Upper lobe of left lung (tissue), 4 donors: Measurements from ENCODE around the gene ECSIT.

Experiments used
- EP300 ChIP-seq, 4 donors: sonication (generic); formaldehyde crosslinking; IDR thresholded peaks; one replicate each; pipeline ENCODE4 v1.5.1; 2017; ENCODE audit warnings: antibody characterized with exemption in 4 of 4, control low read depth in 2 of 4
- POLR2A ChIP-seq, 4 donors: fragments of 450-650 bp; IDR thresholded peaks; one replicate each; pipeline ENCODE4 v1.5.1; 2016 to 2017; ENCODE audit warnings: antibody characterized with exemption in 4 of 4, mild to moderate bottlenecking in 2 of 4
- POLR2AphosphoS5 ChIP-seq, 2 donors: sonication (generic); formaldehyde crosslinking; IDR thresholded peaks; one replicate each; pipeline ENCODE4 v1.5.1; 2017; ENCODE audit warnings: antibody characterized with exemption in 2 of 2
- TF ChIP-seq, protein P1 (sequence below), 6 experiments: fragments of 450-650 bp in 4 of 6; fragments of 200-600 bp in 2 of 6; sonication (generic) in 2 of 6; IDR thresholded peaks; one replicate each; pipeline ENCODE4 v1.5.1; 2016 to 2019; ENCODE audit warnings: antibody characterized with exemption in 6 of 6

DNA sequence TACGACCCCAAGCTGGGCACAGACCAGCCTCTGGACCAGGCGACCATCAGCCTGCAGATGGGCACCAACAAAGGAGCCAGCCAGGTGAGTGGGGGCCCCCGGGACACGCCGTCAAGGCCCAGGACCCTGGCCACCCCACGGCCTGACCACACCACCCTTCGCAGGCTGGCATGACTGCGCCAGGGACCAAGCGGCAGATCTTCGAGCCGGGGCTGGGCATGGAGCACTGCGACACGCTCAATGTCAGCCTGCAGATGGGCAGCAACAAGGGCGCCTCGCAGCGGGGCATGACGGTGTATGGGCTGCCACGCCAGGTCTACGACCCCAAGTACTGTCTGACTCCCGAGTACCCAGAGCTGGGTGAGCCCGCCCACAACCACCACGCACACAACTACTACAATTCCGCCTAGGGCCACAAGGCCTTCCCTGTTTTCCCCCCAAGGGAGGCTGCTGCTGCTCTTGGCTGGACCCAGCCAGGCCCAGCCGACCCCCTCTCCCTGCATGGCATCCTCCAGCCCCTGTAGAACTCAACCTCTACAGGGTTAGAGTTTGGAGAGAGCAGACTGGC, 20.5 kb upstream of the ECSIT start:
- TF ChIP-seq, protein P1, sequence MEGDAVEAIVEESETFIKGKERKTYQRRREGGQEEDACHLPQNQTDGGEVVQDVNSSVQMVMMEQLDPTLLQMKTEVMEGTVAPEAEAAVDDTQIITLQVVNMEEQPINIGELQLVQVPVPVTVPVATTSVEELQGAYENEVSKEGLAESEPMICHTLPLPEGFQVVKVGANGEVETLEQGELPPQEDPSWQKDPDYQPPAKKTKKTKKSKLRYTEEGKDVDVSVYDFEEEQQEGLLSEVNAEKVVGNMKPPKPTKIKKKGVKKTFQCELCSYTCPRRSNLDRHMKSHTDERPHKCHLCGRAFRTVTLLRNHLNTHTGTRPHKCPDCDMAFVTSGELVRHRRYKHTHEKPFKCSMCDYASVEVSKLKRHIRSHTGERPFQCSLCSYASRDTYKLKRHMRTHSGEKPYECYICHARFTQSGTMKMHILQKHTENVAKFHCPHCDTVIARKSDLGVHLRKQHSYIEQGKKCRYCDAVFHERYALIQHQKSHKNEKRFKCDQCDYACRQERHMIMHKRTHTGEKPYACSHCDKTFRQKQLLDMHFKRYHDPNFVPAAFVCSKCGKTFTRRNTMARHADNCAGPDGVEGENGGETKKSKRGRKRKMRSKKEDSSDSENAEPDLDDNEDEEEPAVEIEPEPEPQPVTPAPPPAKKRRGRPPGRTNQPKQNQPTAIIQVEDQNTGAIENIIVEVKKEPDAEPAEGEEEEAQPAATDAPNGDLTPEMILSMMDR (IDR thresholded peaks at IDR 0.05), result no peak
- TF ChIP-seq EP300 (IDR thresholded peaks at IDR 0.05) (no peak), POLR2A (IDR thresholded peaks at IDR 0.05) (no peak), POLR2AphosphoS5 (IDR thresholded peaks at IDR 0.05) (no peak)
